GM19035 (cell line): ENCODE results near the gene AGAP1.
"Not testable (repeated sequence)": the region's sequence is repeated elsewhere in the genome, so short reads cannot be mapped to it uniquely, and the experiment has no call there.

Experiments
- ATAC-seq: cut with Tn5 transposase; IDR thresholded peaks from one replicate; pipeline ENCODE4 v1.9.1; 2021; ENCODE audit not compliant: unreplicated experiment

Gene AGAP1

DNA sequence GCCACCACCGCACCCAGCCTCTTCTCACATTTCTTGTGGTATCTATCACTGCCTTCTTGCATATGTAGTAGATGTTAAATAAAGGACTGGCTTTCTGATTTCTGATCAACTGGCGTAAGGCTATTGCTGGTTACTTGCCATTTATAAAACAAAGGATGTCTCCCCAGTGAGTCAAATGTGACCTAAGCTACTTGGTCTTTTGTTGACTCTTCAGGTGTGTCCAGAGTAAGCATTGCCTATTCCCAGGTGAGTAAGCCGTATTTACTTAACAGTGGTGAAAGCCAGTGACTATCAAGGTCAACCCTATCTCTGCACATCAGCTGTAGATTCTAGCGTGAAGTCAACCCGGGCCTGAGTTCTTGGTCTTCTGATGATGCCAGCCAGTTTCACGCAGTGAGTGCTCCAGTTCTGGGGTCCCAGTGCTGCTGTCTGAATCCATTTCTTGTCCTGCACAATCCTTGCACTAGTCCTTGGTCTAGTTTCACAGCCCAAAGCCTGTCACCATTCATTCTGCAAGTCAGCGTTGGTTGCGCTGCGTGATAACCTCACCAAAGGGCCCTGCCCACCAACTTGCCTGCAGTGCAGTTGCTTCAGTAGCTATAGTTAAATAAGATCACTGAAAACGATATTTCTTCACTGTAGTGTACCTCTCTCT, 554.2 kb downstream of the AGAP1 start:
- no peak for ATAC-seq

DNA sequence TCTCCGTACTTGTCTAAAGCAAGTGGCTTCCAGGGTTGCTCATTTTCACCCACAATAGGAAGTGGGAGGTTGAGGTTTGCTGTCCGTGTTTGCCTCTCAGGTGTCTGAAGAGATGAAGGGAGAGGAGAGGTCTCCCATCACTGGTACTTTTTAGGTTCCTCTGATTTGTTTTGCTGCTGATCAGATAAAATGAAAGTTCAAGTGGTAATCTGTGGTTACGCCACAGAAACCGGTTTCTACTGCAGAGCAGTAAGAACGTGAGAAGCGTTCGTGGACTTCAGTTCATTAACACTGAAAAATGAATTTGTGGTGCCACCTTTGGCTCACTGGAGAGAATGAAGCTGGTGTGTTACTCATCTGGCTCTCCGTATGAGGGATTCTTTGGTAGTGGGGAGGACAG, 556.1 kb downstream of the AGAP1 start:
- ATAC-seq = no peak

DNA sequence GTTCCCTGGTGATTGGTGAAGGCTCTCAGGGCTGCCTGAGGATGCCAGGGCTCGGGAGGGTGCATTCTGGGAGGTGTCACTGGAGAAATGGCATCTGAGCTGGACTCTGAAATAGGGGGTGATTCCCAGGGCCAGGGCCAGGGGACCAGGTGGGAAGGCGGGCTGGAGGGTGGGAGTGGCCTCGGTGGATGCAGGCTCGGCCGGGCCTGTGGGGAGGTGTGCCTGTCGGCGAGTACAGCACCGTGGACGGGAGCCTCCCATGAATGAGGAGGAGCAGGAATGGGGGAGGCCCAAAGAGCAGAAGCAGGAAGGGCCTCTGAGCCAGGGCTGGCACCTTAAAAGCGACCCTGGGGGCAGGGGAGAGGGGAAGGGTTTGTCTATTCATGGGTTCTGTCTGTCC, 557.5 kb downstream of the AGAP1 start:
- ATAC-seq = no peak

DNA sequence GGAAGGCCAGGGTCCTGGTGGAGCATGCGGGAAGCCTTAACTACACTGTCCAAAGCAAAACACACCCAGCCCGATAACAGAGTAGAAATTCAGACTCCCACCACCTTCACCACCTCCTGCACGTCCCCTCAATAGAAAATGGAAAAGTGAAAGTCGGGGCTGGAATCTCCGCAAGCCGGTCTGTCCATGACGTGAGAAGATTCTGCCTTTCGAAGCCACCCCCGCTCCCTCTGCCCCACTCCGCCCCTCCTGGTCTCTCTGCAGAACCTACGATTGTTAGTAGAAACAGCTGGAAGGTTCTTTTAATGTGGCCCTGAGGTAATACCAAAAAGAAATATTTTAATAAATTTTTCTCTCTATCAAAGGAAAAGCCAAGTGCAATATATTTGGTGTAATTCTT, 558.0 kb downstream of the AGAP1 start:
- ATAC-seq = no peak

DNA sequence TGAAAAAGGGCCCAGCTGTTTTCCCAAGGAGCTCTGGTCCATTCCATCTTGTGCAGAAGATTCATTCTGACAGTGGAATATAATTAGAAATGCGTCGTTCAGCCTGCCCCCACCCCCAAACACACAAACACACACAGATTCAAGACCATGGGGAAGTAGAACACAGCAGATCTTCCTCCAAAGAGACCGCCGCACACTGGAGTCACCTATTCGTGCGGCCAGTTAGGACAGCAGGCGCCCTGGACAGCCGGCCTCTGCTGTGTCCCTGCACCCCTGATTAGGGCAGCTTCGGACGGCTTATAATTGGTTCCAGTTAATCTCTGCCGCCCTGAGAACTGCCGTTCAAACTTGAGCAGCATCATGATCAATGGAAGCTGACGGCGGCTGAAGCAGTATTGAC, 558.4 kb downstream of the AGAP1 start:
- ATAC-seq = no peak

DNA sequence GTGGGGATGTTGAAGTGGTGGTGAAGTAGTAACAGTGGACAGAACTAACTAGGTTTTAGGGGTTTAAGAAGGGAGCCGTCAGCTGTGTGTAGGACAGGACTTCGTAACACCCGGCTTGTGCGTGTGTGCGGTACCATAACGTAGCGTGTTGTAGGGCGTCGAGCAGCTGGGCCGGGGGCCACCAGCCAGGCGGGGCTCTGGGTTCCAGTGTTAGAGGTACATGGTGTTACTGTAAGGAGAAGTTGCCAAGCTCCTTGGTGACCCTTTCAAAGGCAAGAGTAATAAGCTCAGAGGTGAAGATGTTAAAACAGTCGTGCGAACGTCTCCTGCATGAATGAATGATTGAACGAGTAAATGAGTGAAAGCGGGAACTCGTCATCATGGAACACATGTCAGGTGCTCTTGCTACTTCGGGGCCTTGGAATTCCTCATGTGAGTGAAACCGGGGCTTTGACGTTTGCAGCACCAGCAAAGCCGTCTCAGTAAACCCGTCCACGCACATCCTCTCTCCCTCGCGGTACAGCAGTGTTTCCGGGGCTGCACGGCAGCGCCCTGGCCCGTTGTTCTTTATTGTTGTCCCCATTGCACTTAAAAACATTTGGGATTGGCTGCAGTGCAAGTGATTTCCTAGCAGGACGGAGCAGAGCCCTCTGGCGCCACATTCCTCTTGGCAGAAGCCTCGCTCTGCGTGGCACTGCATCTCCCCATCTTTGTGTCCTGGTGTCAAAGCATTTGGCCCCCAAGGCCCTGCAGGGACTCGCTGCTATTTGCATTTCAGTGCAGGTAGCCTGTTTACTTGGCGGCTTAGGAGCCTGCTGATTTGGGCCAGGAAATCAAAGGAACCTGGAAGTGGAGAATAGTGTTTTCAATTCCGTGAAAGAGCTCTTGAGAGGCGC, 559.3 kb downstream of the AGAP1 start:
- no peak for ATAC-seq

DNA sequence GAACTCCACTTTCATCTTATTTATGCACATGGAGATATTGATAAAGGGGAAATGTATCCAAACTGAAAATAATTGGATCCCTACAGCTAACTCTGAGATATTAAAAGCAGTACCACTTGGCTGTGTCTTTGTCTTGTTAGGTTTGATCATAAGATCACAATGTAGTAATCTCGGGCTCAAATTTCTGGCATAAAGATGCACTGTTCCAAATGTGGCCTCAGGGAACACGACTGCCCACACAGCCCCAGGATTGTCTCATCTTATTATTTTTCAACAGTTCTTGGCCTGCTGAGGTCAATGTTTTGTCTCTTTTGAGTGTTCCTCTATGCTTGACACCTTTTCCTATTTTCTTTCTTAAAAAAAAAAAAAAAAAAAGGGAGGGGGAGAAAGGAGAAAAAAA, 560.3 kb downstream of the AGAP1 start:
- ATAC-seq = no peak

DNA sequence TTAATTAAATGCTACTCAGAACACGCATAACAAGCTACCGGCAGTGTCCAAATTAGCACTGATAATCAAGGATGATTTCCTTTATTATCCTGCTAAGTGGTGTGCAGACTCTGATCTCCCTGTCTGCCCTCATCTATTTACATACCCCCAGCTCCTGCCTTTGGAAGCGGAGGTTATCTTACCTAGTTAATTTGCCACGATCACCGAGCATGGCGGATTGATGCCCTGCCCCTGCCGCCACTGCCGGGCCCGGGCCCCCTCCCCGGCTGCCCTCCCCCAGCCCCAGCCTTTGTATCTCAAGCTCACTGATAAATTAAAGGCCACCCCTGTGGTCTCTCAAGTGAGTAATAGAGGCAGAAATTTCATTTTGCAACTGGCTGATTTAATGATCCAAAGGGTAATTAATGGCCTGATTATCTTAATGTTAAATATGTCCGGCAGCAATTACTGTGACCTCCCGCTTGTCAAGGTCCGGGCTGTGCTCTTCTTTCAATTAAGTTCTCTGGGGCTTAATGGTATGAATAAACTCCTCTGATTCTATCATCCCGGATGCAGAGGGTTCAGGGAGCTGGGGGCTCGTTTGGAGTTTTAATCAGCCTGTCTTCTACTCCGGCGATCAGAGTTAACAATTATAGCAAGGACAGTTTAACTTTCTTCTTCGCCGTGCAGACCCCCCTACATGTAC, 560.9 kb downstream of the AGAP1 start:
- ATAC-seq = no peak

DNA sequence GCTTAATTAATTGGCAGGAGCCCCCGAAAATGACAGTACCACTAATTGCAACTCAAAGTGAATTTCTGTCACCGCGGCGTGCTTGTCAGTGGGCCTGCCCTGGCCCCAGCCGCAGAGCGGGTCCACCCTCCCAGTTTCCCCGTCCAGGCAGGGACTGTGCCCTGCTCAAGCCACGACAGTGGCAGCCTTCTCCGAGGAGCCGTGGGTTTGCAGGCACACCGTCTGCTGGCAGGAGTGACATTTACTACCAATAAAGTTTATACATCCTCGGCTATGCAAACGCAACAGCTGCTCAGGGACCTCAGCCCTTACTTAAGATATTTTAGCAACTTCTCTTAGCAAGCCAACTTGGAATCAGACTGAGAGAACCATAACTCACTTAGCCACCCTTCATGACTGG, 561.6 kb downstream of the AGAP1 start:
- no peak for ATAC-seq

DNA sequence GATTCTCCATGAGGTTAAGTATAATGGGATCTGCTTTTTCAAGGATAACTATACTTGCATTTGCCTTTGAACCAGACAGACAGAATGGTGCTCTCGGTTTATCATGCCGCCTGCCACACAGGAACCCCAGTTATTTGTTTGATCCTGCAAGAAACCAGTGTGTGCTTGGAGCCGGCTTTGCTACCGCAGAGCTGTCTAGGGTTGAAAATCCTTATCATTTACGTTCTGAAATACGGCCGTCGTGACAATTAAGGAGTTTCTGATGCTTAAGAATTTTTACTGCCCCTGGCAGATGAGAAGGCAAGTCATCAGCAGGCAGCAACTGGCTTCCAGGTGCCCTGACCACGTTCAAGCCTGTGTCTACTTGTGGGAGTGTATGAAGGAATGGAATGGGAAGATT, 562.3 kb downstream of the AGAP1 start:
- ATAC-seq = no peak

DNA sequence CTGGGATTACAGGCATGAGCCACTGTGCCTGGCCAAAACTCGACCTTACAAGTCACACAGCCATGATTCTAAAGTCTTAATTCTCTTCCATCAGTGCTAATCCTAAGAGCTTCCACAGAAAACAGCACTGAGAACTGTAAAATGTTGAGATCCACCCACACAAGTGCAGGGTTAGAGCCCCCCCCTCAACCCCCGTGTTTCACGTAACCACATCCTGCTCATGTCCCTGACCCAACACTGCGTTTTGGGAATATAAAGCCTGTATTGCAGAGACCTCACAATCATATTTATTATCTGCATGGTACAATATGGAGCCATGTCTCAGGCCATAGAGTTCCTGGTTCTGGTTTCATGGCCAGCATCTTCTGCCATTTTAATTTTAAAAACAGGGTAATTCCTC, 563.5 kb downstream of the AGAP1 start:
- no peak for ATAC-seq

DNA sequence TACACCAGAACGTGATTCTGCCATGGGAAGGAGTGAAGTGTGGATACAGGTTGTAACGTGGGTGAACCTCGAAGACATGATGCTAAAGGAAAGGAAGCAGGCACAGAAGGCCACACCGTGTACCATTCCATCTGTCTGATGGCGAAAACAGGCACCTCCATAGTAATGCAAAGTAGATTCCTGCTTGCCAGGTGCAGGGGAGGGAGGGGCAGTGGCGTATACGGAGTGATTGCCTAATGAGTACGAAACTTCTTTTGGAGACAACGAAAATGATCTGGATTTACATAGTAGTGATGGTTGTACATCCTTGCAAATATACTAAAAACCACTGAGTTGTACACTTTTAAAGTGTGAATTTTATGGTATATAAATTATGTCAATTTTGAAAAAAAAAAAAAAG, 567.7 kb downstream of the AGAP1 start:
- no peak for ATAC-seq

DNA sequence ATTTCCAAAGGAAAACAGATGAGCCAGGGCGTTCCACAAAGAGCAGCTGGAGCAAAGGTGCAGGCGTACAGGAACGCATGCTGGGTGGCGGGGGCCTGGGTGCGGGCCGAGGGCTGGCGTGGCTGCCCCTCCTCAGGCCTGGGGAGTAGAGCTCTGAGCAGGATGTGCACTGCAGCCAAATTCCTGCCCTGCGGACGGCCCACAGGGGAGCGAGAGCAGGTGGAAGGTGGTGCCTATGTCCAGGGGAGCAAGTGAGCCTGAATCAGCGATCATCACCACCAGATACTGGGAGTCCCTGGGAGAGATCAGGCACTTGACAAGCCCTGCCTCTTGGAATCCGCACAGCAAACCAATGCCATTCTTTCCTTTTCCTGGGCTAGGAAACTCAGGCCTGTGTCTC, 568.1 kb downstream of the AGAP1 start:
- no peak for ATAC-seq

DNA sequence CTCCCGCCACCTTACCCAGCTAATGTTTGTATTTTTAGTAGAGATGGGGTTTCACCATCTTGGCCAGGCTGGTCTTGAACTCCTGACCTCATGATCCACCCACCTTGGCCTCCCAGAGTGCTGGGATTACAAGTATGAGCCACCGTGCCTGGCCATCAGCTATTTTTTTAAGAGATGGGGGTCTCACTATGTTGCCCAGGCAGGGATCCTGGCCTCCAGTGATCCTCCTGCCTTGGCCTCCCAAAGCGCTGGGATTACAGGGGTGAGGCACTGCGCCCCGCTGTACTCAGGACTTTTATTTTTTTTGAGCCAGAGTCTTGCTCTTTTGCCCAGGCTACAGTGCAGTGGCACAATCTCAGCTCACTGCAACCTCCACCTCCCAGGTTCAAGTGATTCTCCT, 569.0 kb downstream of the AGAP1 start:
- not testable (repeated sequence) for ATAC-seq

DNA sequence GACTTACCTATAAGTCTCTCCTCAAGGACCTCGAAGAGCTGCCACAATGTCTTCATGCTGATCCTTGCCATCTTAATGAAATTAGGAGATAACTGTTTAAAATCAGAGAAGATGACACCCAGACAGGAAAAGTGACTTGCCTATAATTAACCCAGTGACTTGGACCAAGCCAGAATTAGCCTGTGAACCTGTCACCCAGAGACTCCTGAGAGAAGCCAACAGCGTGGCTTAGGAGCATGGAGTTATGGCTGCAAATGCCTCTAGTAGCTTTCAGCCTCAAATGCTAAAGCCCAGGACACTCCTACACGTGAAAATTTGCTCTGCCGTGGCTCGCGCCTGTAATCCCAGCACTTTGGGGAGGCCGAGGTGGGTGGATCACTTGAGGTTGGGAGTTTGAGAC, 570.2 kb downstream of the AGAP1 start:
- no peak for ATAC-seq

DNA sequence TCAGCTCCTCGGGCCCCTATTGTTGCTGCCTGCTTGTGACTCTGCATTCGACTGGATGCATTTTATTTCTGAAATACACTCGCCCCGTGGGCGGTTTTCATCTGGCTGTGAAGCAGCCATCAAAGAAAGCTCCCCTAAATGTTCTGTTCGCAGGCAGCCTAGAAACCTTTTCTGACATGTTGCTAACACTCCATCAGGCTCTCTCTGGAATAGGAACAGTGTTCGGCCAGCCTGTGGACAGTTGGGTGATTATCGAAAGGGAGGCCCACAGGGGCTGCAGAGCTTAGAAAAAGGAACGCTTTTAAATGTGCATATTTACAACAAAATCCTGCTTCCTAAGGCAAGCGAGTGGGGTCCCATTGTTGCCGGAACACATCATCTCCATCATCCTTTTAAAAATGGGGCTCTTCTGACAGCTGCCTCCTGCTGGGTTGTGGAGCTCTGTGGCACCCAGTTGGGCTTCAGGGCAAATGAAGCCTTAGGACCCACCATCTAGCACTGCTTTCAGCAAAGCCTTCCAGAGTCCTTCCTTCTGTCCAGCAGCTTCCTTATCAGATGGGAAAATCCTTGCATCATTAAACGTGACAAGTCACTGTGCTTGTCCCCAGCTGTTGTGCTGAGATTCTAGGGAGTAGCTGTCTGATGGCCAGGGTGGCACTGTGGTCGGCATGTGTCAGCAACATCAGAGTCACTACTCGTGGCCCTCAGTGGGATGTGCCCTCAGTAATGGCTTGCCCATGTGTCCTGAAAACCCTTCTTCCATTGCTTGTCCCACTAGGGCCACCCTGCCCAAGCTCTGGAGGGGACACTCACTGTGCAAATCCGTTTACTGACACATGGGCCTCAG, 571.7 kb downstream of the AGAP1 start:
- no peak for ATAC-seq

DNA sequence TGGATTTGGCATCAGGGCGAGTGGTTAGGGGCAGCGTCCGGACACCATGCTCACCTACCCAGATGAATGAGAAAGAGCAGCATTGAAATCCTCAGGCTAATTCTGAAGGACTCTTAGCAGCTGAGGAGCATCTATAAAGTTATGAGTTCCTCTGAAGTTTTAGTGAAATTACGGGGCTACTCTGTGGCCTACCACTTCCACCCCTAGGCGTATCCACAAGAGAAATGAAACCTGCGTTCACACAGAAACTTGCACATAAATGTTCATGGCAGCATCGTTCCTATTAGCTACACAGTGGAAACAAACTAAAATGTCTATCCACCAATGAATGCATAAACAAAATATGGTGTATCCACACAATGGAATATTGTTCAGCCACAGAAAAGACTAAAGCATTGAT, 576.4 kb downstream of the AGAP1 start:
- ATAC-seq = no peak

DNA sequence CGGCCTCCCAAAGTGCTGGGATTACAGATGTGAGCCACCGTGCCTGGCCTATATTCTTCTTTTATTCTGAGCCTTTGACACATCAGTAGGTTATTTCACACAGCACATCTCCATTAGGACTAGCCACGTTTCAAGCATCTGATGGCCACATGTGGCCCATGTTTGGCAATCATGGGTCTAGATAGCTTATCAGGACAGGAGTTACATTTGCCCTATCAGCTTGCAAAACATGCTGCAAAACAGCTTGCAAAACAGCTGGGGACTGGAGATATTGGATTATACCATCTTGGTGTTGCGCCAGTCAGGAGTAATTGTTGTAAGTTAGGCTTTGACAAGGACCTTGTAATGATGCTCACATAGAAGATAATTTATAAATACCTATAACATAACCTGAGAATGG, 579.4 kb downstream of the AGAP1 start:
- no peak for ATAC-seq

DNA sequence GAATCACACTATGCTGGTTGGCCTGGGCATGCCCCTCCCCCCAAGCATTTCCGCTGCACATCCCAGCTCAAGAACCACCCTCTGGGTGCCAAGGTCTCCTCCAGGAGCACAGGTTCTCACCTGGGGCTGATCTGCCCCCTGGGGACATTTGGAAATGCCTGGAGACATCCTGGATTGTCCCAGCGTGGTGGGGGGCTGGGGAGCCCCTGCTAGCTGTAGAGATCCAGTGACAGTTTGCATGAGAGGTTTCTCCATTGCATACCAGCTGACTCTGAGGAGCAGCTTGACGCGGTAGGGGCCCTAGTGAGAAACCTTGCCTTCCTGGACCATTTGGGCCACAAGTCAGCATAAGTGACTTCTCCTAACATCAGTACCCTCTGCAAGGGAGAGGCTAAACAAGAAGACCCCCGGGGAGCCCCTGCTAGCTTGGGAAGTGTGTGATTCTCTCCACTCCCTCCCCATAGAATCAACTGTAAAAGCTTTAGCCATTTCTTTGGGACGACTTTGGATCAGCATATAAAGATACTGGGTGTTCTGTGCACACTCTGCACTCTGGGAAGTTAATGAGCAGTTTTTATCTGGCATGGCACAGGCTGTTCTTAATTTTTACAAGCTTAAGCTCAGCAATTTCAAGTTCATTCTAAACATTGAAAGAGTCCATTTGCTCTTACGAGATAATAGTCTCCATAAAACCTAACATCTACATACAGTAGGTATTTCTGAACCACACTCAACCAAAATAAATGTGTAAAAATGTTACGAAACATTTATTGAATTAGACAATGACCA, 580.2 kb downstream of the AGAP1 start:
- ATAC-seq = no peak

DNA sequence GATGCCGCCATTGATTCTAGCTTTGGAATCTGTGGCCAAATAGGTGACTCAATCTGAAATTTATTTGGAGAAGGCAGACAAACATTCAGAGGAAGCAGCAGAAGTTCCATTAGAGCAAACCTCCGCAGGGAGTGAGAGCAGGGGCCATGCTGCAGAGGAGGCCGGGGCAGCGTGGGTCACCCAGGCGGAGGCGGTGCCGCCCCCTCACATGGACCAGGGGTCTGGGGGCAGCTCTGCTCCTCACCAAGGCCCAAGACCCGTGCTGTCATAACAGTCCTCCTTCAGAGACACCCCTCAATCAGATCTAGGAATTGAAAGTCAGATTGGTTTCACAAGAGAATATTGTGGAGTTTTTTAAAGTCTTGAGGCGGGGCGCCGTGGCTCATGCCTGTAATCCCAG, 582.0 kb downstream of the AGAP1 start:
- no peak for ATAC-seq
